OCI-LY1 (cell line): ENCODE data around the gene CYP2C18.
"Not testable (repeated sequence)": the region's sequence is repeated elsewhere in the genome, so short reads cannot be mapped to it uniquely, and the experiment has no call there.

ENCODE experiments used
- H2AFZ ChIP-seq: fragments of 200-600 bp; sonication (generic), shearing (Covaris generic); 2 replicates; pipeline ENCODE4 v1.6.0; 2014; ENCODE audit warnings: antibody characterized with exemption, mild to moderate bottlenecking, low read length
- H3F3A ChIP-seq: fragments of 200-600 bp; sonication (generic), shearing (Covaris generic); 2 replicates; pipeline ENCODE4 v1.6.0; 2014; ENCODE audit warnings: mild to moderate bottlenecking, antibody characterized with exemption, low read length, moderate library complexity; ENCODE audit not compliant: insufficient read depth
- H3K27ac ChIP-seq: fragments of 200-600 bp; sonication (generic); 2 replicates; pipeline ENCODE4 v1.5.1; 2014; ENCODE audit warnings: low read length, mixed run types, mild to moderate bottlenecking, low read depth; ENCODE audit not compliant: poor library complexity, severe bottlenecking
- H3K27me3 ChIP-seq: fragments of 200-600 bp; sonication (generic); 2 replicates; pipeline ENCODE4 v1.6.0; 2014; ENCODE audit warnings: antibody characterized with exemption, mild to moderate bottlenecking, low read length, moderate library complexity; ENCODE audit not compliant: insufficient read depth
- H3K36me3 ChIP-seq: fragments of 200-600 bp; sonication (generic); 2 replicates; pipeline ENCODE4 v1.6.1; 2014; ENCODE audit warnings: mild to moderate bottlenecking, antibody characterized with exemption, low read length, moderate library complexity, mixed read lengths; ENCODE audit not compliant: insufficient read depth
- H3K4me1 ChIP-seq: fragments of 200-600 bp; sonication (generic); 2 replicates; pipeline ENCODE4 v1.5.1; 2014; ENCODE audit warnings: mild to moderate bottlenecking, low read length, moderate library complexity; ENCODE audit not compliant: insufficient read depth, severe bottlenecking
- H3K4me2 ChIP-seq: fragments of 200-600 bp; sonication (generic), shearing (Covaris generic); 2 replicates; pipeline ENCODE4 v1.6.1; 2014; ENCODE audit warnings: low read length
- H3K4me3 ChIP-seq: fragments of 200-600 bp; sonication (generic); 2 replicates; pipeline ENCODE4 v1.5.1; 2014; ENCODE audit warnings: low read length, low read depth, mild to moderate bottlenecking, mixed read lengths; ENCODE audit not compliant: poor library complexity, severe bottlenecking
- H3K79me2 ChIP-seq: fragments of 200-600 bp; shearing (Covaris generic); 2 replicates; pipeline ENCODE4 v1.6.1; 2016; ENCODE audit warnings: mixed run types, low read length, mixed read lengths; ENCODE audit not compliant: insufficient read depth
- H3K9ac ChIP-seq: fragments of 200-600 bp; sonication (generic), shearing (Covaris generic); 2 replicates; pipeline ENCODE4 v1.6.1; 2014; ENCODE audit warnings: mild to moderate bottlenecking, low read length, mixed read lengths
- H3K9me2 ChIP-seq: fragments of 200-600 bp; sonication (generic), shearing (Covaris generic); 2 replicates; pipeline ENCODE4 v1.6.1; 2014; ENCODE audit warnings: low read depth, mild to moderate bottlenecking, low read length, mixed read lengths
- H3K9me3 ChIP-seq: fragments of 200-600 bp; shearing (Covaris generic); 2 replicates; pipeline ENCODE4 v1.6.1; 2014; ENCODE audit warnings: low read length, mixed read lengths
- H4K20me1 ChIP-seq: fragments of 200-600 bp; sonication (generic), shearing (Covaris generic); 2 replicates; pipeline ENCODE4 v1.6.0; 2016; ENCODE audit warnings: mild to moderate bottlenecking, low read length; ENCODE audit not compliant: insufficient read depth
- EZH2 ChIP-seq: fragments of 200-600 bp; sonication (generic), shearing (Covaris generic); IDR thresholded peaks from 2 replicates; pipeline ENCODE4 v1.8.0; 2017; ENCODE audit warnings: borderline replicate concordance, mixed run types, mild to moderate bottlenecking, antibody characterized with exemption, low read length, moderate library complexity, mixed read lengths
- TF ChIP-seq, protein P1 (sequence below): fragments of 200-600 bp; sonication (generic), shearing (Covaris generic); IDR thresholded peaks from 2 replicates; pipeline ENCODE4 v1.5.1; 2017; ENCODE audit warnings: mild to moderate bottlenecking, antibody characterized with exemption, low read length, moderate library complexity, mixed read lengths

The CYP2C18 gene

GRCh38 chr10:94677691-94678090 is 5.8 kb upstream of the CYP2C18 start:
- Histone ChIP-seq H3K27ac (no peak overlapping the region), H3K4me1 (no peaks in the 10 kb centered on the region), H3F3A (no peaks in the 10 kb centered on the region), H3K9ac (no peak overlapping the region), H3K27me3 (no peaks in the 10 kb centered on the region), H3K9me2 (no peaks in the 10 kb centered on the region), H2AFZ (no peak overlapping the region), H3K4me3 (no peak overlapping the region), H3K36me3 (no peaks in the 10 kb centered on the region), H3K79me2 (no peaks in the 10 kb centered on the region), H4K20me1 (no peaks in the 10 kb centered on the region), H3K4me2 (no peak overlapping the region), H3K9me3 (no peaks in the 10 kb centered on the region)
- no peak for TF ChIP-seq EZH2
- TF ChIP-seq, protein P1, sequence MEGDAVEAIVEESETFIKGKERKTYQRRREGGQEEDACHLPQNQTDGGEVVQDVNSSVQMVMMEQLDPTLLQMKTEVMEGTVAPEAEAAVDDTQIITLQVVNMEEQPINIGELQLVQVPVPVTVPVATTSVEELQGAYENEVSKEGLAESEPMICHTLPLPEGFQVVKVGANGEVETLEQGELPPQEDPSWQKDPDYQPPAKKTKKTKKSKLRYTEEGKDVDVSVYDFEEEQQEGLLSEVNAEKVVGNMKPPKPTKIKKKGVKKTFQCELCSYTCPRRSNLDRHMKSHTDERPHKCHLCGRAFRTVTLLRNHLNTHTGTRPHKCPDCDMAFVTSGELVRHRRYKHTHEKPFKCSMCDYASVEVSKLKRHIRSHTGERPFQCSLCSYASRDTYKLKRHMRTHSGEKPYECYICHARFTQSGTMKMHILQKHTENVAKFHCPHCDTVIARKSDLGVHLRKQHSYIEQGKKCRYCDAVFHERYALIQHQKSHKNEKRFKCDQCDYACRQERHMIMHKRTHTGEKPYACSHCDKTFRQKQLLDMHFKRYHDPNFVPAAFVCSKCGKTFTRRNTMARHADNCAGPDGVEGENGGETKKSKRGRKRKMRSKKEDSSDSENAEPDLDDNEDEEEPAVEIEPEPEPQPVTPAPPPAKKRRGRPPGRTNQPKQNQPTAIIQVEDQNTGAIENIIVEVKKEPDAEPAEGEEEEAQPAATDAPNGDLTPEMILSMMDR, result no peak

- no peaks in the 10 kb centered on the region for H3K36me3 ChIP-seq
- H3K4me1 ChIP-seq, result no peaks in the 10 kb centered on the region
- H3K4me3 ChIP-seq, result no peak overlapping the region
- H3K27me3 ChIP-seq, result no peaks in the 10 kb centered on the region
- no peaks in the 10 kb centered on the region for H3K9me2 ChIP-seq
- no peaks in the 10 kb centered on the region for H3F3A ChIP-seq
- no peaks in the 10 kb centered on the region for H4K20me1 ChIP-seq
- H3K9ac ChIP-seq, result no peak overlapping the region
- TF ChIP-seq, protein P1, result no peak
- no peak for TF ChIP-seq EZH2
- no peaks in the 10 kb centered on the region for H3K79me2 ChIP-seq
- H2AFZ ChIP-seq, result no peak overlapping the region
- H3K27ac ChIP-seq, result no peak overlapping the region
- H3K9me3 ChIP-seq, result no peaks in the 10 kb centered on the region
- H3K4me2 ChIP-seq, result no peak overlapping the region
These were observed 5.1 kb upstream of the CYP2C18 start for GRCh38 chr10:94678475-94678874.

GRCh38 chr10:94680544-94680943 is 3.0 kb upstream of the CYP2C18 start:
- H3K9me3 ChIP-seq, result no peaks in the 10 kb centered on the region
- TF ChIP-seq, protein P1, result no peak
- TF ChIP-seq EZH2, result no peak
- H3K4me2 ChIP-seq, result no peak overlapping the region

GRCh38 chr10:94682636-94683035 is 893 bp upstream of the CYP2C18 start:
- not testable (repeated sequence) for H3K9me3 ChIP-seq

More at GRCh38 chr10:94680544-94680943, 3.0 kb upstream of the CYP2C18 start:
- Histone ChIP-seq H3K9ac (no peak overlapping the region), H3K79me2 (no peaks in the 10 kb centered on the region), H4K20me1 (no peaks in the 10 kb centered on the region), H3K27ac (no peak overlapping the region), H3K27me3 (no peaks in the 10 kb centered on the region), H3F3A (no peaks in the 10 kb centered on the region), H3K9me2 (no peaks in the 10 kb centered on the region), H3K4me3 (no peak overlapping the region), H2AFZ (no peak overlapping the region), H3K36me3 (no peaks in the 10 kb centered on the region), H3K4me1 (no peaks in the 10 kb centered on the region)

More at GRCh38 chr10:94682636-94683035, 893 bp upstream of the CYP2C18 start:
- not testable (repeated sequence) for H3K4me3 ChIP-seq, H4K20me1 ChIP-seq, H3K27me3 ChIP-seq, H3K4me1 ChIP-seq, H3K9ac ChIP-seq, H3F3A ChIP-seq, H3K36me3 ChIP-seq, H3K79me2 ChIP-seq, H3K9me2 ChIP-seq, H2AFZ ChIP-seq, H3K4me2 ChIP-seq, H3K27ac ChIP-seq
